Activated naive CD8-positive, alpha-beta T cell treated with anti-CD3 and anti-CD28 coated beads, Interleukin-2, amount 50 U/mL, for 24 hours (primary cell): ENCODE data around the gene KCNK1.
"Not testable (repeated sequence)": the region's sequence is repeated elsewhere in the genome, so short reads cannot be mapped to it uniquely, and the experiment has no call there.

ENCODE experiments used
- ATAC-seq: fragments of 150-1000 bp; cut with Tn5 transposase; one replicate; pipeline ENCODE4 v1.10.0; 2021
- DNase-seq: peaks from one replicate; pipeline ENCODE4 v3.0.0; 2021
- H3K27ac Mint-ChIP-seq: one replicate; pipeline ENCODE4 v1.8.0; 2021; ENCODE audit warnings: mild to moderate bottlenecking, mixed read lengths
- H3K27me3 Mint-ChIP-seq: one replicate; pipeline ENCODE4 v1.8.0; 2021; ENCODE audit warnings: mixed read lengths
- H3K36me3 Mint-ChIP-seq: one replicate; pipeline ENCODE4 v1.8.0; 2021; ENCODE audit warnings: low read depth, mixed read lengths
- H3K4me1 Mint-ChIP-seq: one replicate; pipeline ENCODE4 v1.8.0; 2021; ENCODE audit warnings: mixed read lengths
- H3K4me3 Mint-ChIP-seq: one replicate; pipeline ENCODE4 v1.8.0; 2021; ENCODE audit warnings: mild to moderate bottlenecking, moderate library complexity, mixed read lengths
- H3K9me3 Mint-ChIP-seq: one replicate; pipeline ENCODE4 v1.8.0; 2021; ENCODE audit warnings: mixed read lengths

Gene KCNK1

GRCh38 chr1:233677690-233678354 lies 63.9 kb downstream of the KCNK1 start:
- no peak overlapping the region for H3K4me3 Mint-ChIP-seq

DNA sequence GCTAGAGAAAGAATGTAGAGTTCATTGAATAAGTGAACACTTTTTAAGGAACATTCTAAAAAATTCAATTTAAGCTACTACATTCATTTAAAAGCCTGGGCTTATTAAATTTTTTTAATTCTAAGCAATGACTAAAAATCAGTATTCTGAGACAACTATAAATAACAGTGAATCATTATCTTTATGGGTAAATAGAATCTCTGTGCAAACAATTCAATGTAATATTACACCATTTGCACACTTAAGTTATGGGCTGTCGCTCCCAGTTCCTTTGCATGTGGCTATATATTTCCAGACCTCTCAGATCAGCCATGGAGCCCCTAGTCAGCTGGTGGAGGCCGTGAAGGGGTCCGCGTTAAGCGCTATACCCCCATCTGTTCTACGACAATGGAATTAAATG lies 65.1 kb downstream of the KCNK1 start:
- Mint-ChIP-seq H3K4me3 (no peak overlapping the region), H3K9me3 (no peaks in the 10 kb centered on the region), H3K27me3 (peaks cover 2% of the 10 kb centered on the region), H3K4me1 (no peaks in the 10 kb centered on the region), H3K27ac (no peak overlapping the region), H3K36me3 (no peaks in the 10 kb centered on the region)
- DNase-seq (no peak), ATAC-seq (no peak)

More at GRCh38 chr1:233677690-233678354, 63.9 kb downstream of the KCNK1 start:
- Mint-ChIP-seq H3K9me3 (no peaks in the 10 kb centered on the region), H3K27ac (no peak overlapping the region), H3K27me3 (peaks cover 6% of the 10 kb centered on the region), H3K4me1 (no peaks in the 10 kb centered on the region), H3K36me3 (no peaks in the 10 kb centered on the region)
- ATAC-seq (no peak), DNase-seq (no peak)

DNA sequence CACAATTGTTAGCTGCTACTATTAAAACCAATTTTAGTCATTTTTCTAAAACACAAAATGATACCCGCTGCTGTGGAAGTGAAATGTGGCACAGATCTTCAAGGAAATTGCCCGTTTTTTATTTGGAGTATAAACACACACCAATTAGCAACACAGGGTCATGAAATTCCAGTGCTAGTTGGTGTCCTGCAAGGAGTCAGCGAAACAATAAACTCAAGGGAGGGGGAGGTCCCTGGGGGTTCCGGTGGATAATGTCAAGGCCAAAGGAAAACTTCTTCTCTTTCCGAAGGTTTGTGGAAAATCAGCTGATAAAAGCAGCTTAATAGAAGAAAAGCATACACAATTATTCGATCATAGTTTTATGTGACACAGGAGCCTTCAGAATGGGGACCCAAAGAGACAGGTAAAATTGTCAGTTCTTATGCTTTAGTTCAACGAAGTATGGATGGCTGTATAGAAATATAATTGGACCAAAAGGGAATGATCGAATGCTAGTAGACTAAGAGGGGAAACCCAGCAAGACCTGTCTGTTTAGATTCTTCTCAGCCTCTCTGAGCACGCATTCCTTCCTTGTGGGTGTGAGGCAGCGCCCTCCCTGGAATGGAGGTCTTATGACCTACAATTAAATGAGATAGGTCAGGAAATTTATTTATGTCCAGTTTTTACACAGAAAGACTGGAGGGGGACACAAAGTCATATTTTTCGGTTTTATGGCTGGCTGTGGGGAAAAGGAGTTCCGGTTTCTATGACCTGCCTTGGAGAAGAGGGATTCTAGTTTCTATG lies 65.9 kb downstream of the KCNK1 start:
- peaks cover 2% of the 10 kb centered on the region for H3K27me3 Mint-ChIP-seq
- H3K27ac Mint-ChIP-seq = no peak overlapping the region
- H3K36me3 Mint-ChIP-seq = no peaks in the 10 kb centered on the region
- DNase-seq (no peak), ATAC-seq (no peak)
- no peaks in the 10 kb centered on the region for H3K4me1 Mint-ChIP-seq
- no peaks in the 10 kb centered on the region for H3K9me3 Mint-ChIP-seq
- no peak overlapping the region for H3K4me3 Mint-ChIP-seq

GRCh38 chr1:233681285-233681684 lies 67.4 kb downstream of the KCNK1 start:
- peaks cover 2% of the 10 kb centered on the region for H3K27me3 Mint-ChIP-seq
- DNase-seq = no peak
- no peak overlapping the region for H3K27ac Mint-ChIP-seq
- no peaks in the 10 kb centered on the region for H3K4me1 Mint-ChIP-seq
- no peaks in the 10 kb centered on the region for H3K9me3 Mint-ChIP-seq
- H3K4me3 Mint-ChIP-seq = no peak overlapping the region
- no peak for ATAC-seq
- H3K36me3 Mint-ChIP-seq = no peaks in the 10 kb centered on the region

DNA sequence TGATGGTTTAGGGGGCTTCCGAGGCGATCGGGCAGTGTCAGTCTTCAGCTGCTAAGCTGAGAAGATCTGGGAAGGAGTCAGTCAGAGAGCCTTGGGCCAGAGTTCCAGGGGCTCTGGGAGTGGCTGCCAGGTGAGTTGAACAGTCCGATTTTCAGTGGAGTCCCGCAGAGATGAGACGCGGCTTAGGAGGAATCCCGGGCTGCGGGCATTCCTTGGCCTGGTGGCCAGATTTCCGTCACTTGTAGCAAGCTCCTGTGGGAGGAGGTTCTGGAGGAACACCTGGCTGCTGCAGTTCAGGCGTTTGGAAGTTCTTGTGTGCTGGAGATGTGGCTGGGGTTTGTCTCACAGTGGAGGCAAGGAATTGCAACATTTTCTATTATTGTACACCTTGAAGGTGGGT lies 72.7 kb downstream of the KCNK1 start:
- H3K36me3 Mint-ChIP-seq, H3K4me3 Mint-ChIP-seq, H3K4me1 Mint-ChIP-seq, H3K9me3 Mint-ChIP-seq, DNase-seq, ATAC-seq, H3K27ac Mint-ChIP-seq, H3K27me3 Mint-ChIP-seq: not testable (repeated sequence)

DNA sequence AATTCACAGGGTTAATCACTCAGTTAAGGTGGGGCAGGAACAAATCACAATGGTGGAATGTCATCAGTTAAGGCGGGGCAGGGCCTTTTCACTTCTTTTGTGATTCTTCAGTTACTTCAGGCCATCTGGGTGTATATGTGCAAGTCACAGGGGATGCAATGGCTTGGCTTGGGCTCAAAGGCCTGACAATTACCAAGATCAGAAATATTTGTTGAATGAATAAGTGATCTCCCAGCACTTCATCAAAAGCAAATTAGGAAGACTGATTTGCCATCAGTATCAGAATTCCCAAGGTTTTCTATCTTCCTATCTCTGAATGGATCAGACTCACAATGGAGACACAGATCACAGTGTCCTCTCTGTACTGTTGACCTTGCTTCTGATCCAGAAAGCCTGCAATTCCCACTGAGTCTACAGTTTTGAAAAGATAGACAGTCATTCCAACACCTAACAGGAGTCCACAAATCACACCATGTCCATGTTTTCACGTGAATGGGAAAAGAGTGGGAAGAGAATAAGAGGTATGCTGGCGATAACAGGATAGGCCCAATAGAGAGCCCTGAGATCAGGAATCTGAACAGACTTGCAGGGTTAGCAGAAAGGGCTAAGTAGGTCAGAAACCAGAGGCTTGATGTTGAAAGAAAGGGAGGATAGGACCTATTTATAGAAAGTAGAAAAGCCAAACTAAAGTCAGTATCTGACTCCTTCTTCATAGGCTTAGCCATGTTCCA lies 75.3 kb downstream of the KCNK1 start:
- H3K4me3 Mint-ChIP-seq = no peak overlapping the region
- H3K27me3 Mint-ChIP-seq = peaks cover 4% of the 10 kb centered on the region
- no peaks in the 10 kb centered on the region for H3K4me1 Mint-ChIP-seq
- ATAC-seq (no peak), DNase-seq (no peak)
- H3K36me3 Mint-ChIP-seq = no peaks in the 10 kb centered on the region
- H3K9me3 Mint-ChIP-seq = no peaks in the 10 kb centered on the region
- no peak overlapping the region for H3K27ac Mint-ChIP-seq

GRCh38 chr1:233689748-233690254 lies 75.9 kb downstream of the KCNK1 start:
- Mint-ChIP-seq H3K9me3 (no peaks in the 10 kb centered on the region), H3K27ac (no peak overlapping the region)
- ATAC-seq = no peak

DNA sequence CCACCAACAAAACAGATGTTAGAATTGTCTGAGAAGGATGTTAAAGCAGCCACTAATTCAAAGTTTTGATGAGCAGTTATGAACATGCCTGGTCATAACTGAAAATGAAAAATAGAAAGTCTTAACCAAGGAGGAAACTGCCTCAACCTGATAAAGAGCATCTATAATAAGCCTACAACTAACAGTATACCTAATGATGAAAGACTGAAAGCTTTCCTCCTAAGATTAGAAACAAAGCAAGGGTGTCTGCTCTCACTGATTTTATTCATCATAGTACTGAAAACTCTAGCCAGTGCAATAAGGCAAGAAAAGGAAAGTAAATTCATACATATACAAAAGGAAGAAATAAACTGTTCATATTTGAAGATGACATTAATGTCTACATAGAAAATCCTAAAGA lies 82.0 kb downstream of the KCNK1 start:
- no peaks in the 10 kb centered on the region for H3K36me3 Mint-ChIP-seq
- no peak for DNase-seq
- ATAC-seq = no peak
- no peaks in the 10 kb centered on the region for H3K9me3 Mint-ChIP-seq
- H3K27ac Mint-ChIP-seq = no peak overlapping the region
- H3K27me3 Mint-ChIP-seq = peaks cover 7% of the 10 kb centered on the region
- no peaks in the 10 kb centered on the region for H3K4me1 Mint-ChIP-seq
- no peak overlapping the region for H3K4me3 Mint-ChIP-seq

More at GRCh38 chr1:233689748-233690254, 75.9 kb downstream of the KCNK1 start:
- DNase-seq = no peak
- peaks cover 2% of the 10 kb centered on the region for H3K27me3 Mint-ChIP-seq
- no peak overlapping the region for H3K4me3 Mint-ChIP-seq
- H3K4me1 Mint-ChIP-seq = no peaks in the 10 kb centered on the region
- H3K36me3 Mint-ChIP-seq = no peaks in the 10 kb centered on the region

GRCh38 chr1:233700338-233700737 lies 86.4 kb downstream of the KCNK1 start:
- Mint-ChIP-seq H3K27ac (no peak overlapping the region), H3K27me3 (peaks cover 6% of the 10 kb centered on the region), H3K36me3 (no peaks in the 10 kb centered on the region), H3K4me1 (no peaks in the 10 kb centered on the region), H3K9me3 (no peaks in the 10 kb centered on the region), H3K4me3 (no peak overlapping the region)
- ATAC-seq (no peak), DNase-seq (no peak)

GRCh38 chr1:233704170-233704897 lies 90.4 kb downstream of the KCNK1 start:
- no peak overlapping the region for H3K27ac Mint-ChIP-seq
- no peak for DNase-seq
- no peak for ATAC-seq
- no peak overlapping the region for H3K4me3 Mint-ChIP-seq
- H3K27me3 Mint-ChIP-seq = peaks cover 7% of the 10 kb centered on the region
- H3K9me3 Mint-ChIP-seq = no peaks in the 10 kb centered on the region
- no peaks in the 10 kb centered on the region for H3K4me1 Mint-ChIP-seq
- H3K36me3 Mint-ChIP-seq = no peaks in the 10 kb centered on the region

DNA sequence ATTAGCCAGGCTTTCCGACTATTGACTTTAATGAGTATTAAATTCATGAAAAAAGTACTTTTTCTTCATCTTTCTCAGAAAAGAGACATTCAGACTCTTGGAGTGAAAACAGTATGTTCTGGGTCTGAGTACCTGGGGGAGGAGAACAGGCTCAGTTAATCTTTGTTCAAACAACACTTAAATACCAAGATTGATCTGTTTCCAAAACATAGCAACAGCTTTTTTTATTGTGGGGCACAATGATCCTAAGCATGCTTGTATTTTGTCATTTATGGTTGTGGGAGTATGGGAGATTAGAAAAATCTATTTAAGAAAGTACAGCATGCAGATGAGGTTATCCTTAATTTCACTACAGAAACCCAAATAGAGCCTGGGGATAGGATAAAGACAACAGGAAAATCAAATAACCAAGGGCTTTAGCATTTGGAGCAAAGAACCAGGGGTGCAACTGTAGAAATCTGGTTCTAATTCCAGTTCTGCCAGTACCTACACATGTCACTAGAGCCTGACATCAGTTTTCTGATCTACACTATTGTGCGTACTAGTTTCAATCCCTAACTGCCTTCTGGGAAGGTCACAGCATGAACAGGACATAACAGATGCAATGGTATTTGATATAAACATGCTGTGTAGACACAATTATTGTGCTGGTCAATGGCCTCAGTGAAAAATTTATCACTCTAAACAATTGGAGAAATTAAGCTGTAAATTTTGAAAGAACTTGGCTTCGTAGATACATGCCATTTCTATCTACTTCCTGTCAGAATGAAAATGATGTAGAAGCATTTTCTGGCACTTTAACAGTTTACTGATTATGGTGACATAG lies 91.2 kb downstream of the KCNK1 start:
- Mint-ChIP-seq H3K27ac (no peak overlapping the region), H3K4me3 (no peak overlapping the region), H3K36me3 (no peaks in the 10 kb centered on the region), H3K27me3 (peaks cover 7% of the 10 kb centered on the region), H3K9me3 (no peaks in the 10 kb centered on the region), H3K4me1 (no peaks in the 10 kb centered on the region)
- DNase-seq (no peak), ATAC-seq (no peak)

DNA sequence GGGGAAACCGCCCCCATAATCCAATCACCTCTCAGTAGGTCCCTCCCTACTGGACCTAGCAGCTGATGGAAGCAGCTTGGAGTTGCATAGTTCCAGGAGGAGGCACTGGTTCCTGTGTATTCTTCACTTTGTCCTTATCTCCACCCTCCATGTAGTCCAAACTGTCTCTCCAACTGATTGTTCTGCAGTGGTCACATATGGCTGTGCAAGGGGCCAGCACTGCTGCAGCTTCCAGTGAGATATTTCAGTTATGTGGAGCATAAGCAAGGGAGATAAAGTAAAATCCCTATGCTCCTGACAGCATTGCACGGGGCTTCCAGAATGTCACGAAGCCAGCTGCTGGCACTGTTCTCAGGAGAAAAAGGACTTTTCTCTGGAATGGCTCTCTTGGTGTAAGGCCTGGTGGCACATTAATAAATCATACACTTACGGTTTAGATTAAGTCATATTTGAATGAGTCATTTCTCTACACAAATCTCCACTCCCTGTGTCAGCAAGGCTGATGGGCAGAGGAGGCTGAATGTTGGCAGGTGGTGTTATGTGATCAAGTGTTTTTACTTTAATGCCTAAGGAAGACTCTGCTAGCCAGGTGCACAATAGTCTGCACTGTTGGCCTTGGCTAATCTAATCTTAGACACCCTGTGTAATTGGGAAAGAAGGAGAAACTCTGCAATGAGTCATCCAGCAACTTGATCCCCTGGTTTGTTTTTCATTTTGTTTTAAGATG lies 93.4 kb downstream of the KCNK1 start:
- H3K27ac Mint-ChIP-seq = no peak overlapping the region
- peaks cover 7% of the 10 kb centered on the region for H3K9me3 Mint-ChIP-seq
- DNase-seq = no peak
- H3K27me3 Mint-ChIP-seq = peaks cover 5% of the 10 kb centered on the region
- ATAC-seq = no peak
- no peak overlapping the region for H3K4me3 Mint-ChIP-seq
- H3K36me3 Mint-ChIP-seq = no peaks in the 10 kb centered on the region
- no peaks in the 10 kb centered on the region for H3K4me1 Mint-ChIP-seq
